Esophagus muscularis mucosa (tissue), 4 donors: ENCODE data around the gene TPD52L2. TPM values are rescaled to one million over a fixed set of nuclear protein-coding genes. Genes with fewer than 3 reads are reported as not detected.
"Not testable (repeated sequence)": the region's sequence is repeated elsewhere in the genome, so short reads cannot be mapped to it uniquely, and the experiment has no call there.

Source experiments
- DNase-seq: peaks from one replicate; pipeline ENCODE4 v3.0.0-alpha.2; 2017; ENCODE audit errors: extremely low spot score
- H3K27ac ChIP-seq, 4 donors: fragments of 200-600 bp; sonication (generic); replicated peaks in 1 of 4; 1 replicate in 3 of 4; 2 replicates in 1 of 4; pipeline ENCODE4 v1.5.1; 2016 to 2019; ENCODE audit warnings: mild to moderate bottlenecking in 1 of 4
- H3K27me3 ChIP-seq, 4 donors: fragments of 200-600 bp; sonication (generic); one replicate each; pipeline versions ENCODE4 v1.5.1 to v1.6.0; 2016 to 2019
- H3K36me3 ChIP-seq, 4 donors: fragments of 200-600 bp; sonication (generic); one replicate each; pipeline ENCODE4 v1.5.1; 2016 to 2019
- H3K4me1 ChIP-seq, 4 donors: fragments of 200-600 bp; sonication (generic); one replicate each; pipeline ENCODE4 v1.5.1; 2016 to 2019
- H3K4me3 ChIP-seq, 4 donors: fragments of 200-600 bp; sonication (generic); 1 replicate in 2 of 4; 2 replicates in 2 of 4; pipeline ENCODE4 v1.5.1; 2016 to 2019; ENCODE audit warnings: mild to moderate bottlenecking in 4 of 4, moderate library complexity in 1 of 4
- H3K9me3 ChIP-seq, 4 donors: fragments of 200-600 bp; sonication (generic); 1 replicate in 3 of 4; 2 replicates in 1 of 4; pipeline ENCODE4 v1.5.1; 2016 to 2019
- EP300 ChIP-seq: sonication (generic); formaldehyde crosslinking; IDR thresholded peaks from one replicate; pipeline ENCODE4 v1.6.1; 2017; ENCODE audit warnings: antibody characterized with exemption
- POLR2A ChIP-seq: fragments of 450-650 bp; IDR thresholded peaks from one replicate; pipeline ENCODE4 v1.6.1; 2017; ENCODE audit warnings: antibody characterized with exemption, moderate library complexity, mild to moderate bottlenecking, low read depth
- POLR2AphosphoS5 ChIP-seq, 2 donors: sonication (generic); formaldehyde crosslinking; IDR thresholded peaks; one replicate each; pipeline ENCODE4 v1.6.1; 2017; ENCODE audit warnings: antibody characterized with exemption in 2 of 2
- WGBS: methylation state at CpG from one replicate; pipeline ENCODE4 v1.1.5; 2018; 5-methylcytosine and 5-hydroxymethylcytosine counted together
- intact Hi-C: fragments of 100-400 bp; cut with DNase I; formaldehyde crosslinking; loops from one replicate; pipeline ENCODE4 v1.15.1; 2023
- total RNA-seq, 4 donors: library from RNA; depleted of rRNA; stranded (reverse); fragments of >200 nt; gene quantifications; one replicate each; pipeline versions ENCODE4 v1.1.0 to v1.2.1, GENCODE V29; 2016
- TF ChIP-seq, protein P1 (sequence below), 3 experiments: fragments of 200-600 bp in 2 of 3; fragments of 450-650 bp in 1 of 3; sonication (generic) in 2 of 3; IDR thresholded peaks; one replicate each; pipeline ENCODE4 v1.5.1; 2017 to 2019; ENCODE audit warnings: antibody characterized with exemption in 3 of 3, mild to moderate bottlenecking in 2 of 3, moderate library complexity in 1 of 3

The TPD52L2 gene
- total RNA-seq, 4 donors from 2014 or later = 110 to 162 (median 134) TPM

DNA sequence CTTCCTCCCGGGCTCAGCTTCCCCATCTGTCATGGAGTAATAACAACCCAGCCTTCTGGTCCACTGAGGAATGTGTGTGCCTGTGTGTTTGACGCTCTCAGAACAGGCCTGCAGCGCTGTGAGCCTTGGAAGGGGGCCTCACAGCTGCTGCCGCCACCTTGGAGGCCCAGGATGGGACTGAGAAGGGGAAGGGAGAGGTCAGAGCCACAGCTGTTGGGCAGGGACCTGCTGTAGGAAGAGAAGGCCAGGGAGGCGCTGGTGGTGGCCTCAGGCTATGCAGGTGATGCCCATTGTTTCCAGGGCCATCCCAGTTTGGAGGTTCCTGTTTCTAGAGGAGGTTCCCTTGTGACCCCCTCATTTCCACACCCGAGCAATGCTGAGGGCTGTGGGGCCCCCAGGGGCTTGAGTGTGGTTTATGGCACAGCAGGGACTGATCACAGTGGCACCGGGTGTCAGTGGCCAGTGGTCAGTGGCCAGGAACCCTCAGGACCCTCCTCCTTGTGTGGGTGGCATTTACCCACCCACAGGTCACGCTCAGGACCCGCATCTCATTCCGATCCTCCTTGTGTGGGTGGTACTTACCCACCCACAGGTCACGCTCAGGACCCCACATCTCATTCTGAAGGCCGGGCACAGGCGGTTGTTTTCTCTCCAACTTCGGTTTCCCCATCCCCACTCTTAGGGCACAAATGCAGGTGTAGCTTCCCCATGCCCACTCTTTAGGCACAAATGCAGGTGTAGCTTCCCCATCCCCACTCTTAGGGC is 14.0 kb downstream of the TPD52L2 start:
- no peak for DNase-seq
- peaks cover 54 to 92% (median 89%) of the 10 kb centered on the region in 4 donors for H3K36me3 ChIP-seq

DNA sequence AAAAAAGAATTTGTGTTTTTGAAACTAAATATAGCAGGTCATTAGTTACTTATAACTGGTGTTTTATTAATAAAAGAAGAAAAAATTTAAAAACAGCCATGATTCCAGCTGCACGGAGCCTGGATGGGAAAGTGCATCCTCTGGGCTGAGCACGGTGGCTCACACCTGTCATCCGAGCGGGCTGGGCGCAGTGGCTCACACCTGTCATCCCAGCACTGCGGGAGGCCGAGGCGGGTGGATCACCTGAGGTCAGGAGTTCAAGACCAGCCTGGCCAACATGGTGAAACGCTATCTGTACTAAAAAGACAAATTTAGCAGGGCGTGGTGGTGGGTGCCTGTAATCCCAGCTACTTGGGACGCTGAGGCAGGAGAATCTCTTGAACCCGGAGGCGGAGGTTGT is 15.8 kb downstream of the TPD52L2 start:
- H3K4me1 ChIP-seq, H3K27me3 ChIP-seq, H3K4me3 ChIP-seq, H3K9me3 ChIP-seq, H3K27ac ChIP-seq, intact Hi-C loops, DNase-seq: not testable (repeated sequence)
- 85% methylated on average over 11 of the region's 13 CpGs for WGBS
- peaks cover 45 to 92% (median 89%) of the 10 kb centered on the region in 4 donors for H3K36me3 ChIP-seq

More for the DNA sequence above, 14.0 kb downstream of the TPD52L2 start:
- peaks cover 0 to 7% (median 0%) of the 10 kb centered on the region in 4 donors for H3K4me1 ChIP-seq
- intact Hi-C loops = no loop called here
- H3K27ac ChIP-seq = no peak overlapping the region
- H3K4me3 ChIP-seq = no peak overlapping the region
- 89% methylated on average over 13 of the region's 14 CpGs for WGBS
- H3K9me3 ChIP-seq = no peaks in the 10 kb centered on the region
- TF ChIP-seq EP300 = no peak
- H3K27me3 ChIP-seq = no peaks in the 10 kb centered on the region

DNA sequence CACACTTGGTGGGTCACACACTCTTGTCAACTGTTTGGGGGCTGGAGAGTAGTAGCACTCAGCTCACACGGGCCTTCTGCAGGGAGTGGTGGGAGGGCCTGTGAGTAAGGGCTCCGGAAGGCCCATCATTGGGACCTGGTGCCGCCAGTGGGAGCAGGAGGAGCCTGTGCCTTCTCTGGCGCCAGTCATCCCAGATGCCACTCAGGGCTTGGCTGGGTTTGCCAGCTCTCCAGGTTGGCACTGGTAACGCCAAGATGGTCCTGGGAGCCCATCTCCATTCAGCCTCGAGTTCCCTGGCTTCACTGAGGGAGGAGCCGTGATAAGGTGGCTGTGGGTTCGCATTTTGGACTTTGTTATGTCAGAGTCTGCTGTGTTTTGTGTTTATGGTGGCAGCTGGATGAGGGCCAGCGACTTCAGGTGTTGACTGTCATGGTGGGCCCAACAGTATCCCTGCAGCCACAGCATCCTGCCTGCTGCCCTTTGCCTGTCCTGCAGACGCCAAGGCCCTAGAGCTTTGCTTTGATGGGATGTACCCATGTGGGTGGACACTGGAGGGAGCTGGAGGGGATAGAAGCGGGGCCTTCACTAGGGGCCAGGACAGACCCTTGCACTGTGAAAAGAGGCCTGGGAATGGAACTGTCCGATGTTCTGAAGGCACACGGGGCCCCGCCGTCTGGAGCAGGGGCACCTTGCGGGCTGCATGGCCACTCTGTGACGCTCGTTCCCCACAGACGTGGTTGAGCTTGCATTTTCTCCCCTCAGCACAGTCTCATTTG is 16.6 kb downstream of the TPD52L2 start:
- Histone ChIP-seq H3K36me3 (peaks cover 40 to 91% (median 87%) of the 10 kb centered on the region in 4 donors), H3K27me3 (no peaks in the 10 kb centered on the region), H3K27ac (no peak overlapping the region), H3K4me1 (peaks cover 0 to 7% (median 2%) of the 10 kb centered on the region in 4 donors), H3K4me3 (no peak overlapping the region), H3K9me3 (no peaks in the 10 kb centered on the region)
- intact Hi-C loops = no loop called here
- no peak for DNase-seq
- TF ChIP-seq EP300 (no peak), POLR2A (no peak), POLR2AphosphoS5 (IDR thresholded peaks at IDR 0.05) (no peak)
- TF ChIP-seq, protein P1, sequence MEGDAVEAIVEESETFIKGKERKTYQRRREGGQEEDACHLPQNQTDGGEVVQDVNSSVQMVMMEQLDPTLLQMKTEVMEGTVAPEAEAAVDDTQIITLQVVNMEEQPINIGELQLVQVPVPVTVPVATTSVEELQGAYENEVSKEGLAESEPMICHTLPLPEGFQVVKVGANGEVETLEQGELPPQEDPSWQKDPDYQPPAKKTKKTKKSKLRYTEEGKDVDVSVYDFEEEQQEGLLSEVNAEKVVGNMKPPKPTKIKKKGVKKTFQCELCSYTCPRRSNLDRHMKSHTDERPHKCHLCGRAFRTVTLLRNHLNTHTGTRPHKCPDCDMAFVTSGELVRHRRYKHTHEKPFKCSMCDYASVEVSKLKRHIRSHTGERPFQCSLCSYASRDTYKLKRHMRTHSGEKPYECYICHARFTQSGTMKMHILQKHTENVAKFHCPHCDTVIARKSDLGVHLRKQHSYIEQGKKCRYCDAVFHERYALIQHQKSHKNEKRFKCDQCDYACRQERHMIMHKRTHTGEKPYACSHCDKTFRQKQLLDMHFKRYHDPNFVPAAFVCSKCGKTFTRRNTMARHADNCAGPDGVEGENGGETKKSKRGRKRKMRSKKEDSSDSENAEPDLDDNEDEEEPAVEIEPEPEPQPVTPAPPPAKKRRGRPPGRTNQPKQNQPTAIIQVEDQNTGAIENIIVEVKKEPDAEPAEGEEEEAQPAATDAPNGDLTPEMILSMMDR (IDR thresholded peaks at IDR 0.05) = no peak
- 87% methylated on average over 17 of the region's 19 CpGs for WGBS

DNA sequence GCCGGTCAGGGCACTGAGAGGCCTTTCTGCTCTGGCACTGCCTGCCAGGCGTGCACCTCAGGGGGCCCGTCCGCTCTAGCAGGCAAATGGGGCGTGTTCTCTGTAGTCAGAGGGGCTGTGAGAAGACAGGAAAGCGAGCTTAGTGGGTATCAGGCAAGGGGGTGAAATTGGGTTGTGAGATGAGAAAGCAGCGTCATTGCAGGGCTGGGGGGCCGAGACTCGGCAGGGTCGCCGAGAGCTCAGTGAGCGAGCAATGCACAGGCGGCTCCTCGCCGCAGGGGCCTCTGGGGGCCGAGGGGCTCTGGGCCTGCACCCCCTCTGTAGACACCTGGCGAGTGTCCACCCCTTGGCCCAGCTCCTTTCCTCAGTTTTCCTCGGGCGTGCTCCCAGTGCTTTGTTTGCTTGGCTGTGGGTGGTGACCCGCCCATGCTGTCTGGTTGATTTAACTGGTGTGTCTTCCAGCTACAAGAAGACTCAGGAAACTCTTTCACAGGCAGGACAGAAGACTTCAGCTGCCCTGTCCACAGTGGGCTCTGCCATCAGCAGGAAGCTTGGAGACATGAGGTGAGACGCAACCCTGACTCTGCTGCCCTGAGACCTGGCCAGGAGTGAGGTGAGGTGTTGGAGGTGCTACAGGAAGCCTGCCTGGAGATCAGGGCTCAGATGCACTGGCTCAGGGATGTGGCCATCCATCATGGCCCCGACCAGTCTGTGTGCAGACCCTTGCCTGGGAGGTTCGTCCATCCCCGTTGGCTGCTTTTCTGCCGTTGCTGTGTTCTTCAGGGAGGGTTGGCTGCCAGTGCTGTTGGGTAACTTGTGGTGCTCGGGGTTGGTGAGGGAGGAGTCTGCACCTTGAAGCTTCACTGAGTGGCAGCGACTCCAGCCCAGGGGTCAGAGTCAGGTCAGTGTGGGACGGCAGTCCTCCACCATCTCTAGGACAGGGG is 17.5 kb downstream of the TPD52L2 start:
- H3K27ac ChIP-seq = no peak overlapping the region
- TF ChIP-seq POLR2A (no peak), EP300 (no peak), POLR2AphosphoS5 (IDR thresholded peaks at IDR 0.05) (no peak)
- TF ChIP-seq, protein P1 (IDR thresholded peaks at IDR 0.05) = no peak
- DNase-seq = no peak
- peaks cover 35 to 91% (median 86%) of the 10 kb centered on the region in 4 donors for H3K36me3 ChIP-seq
- H3K9me3 ChIP-seq = no peaks in the 10 kb centered on the region
- no peak overlapping the region for H3K4me3 ChIP-seq
- intact Hi-C loops = no loop called here
- 79% methylated on average over 18 of the region's 28 CpGs for WGBS
- H3K27me3 ChIP-seq = no peaks in the 10 kb centered on the region
- peaks cover 0 to 7% (median 2%) of the 10 kb centered on the region in 4 donors for H3K4me1 ChIP-seq

DNA sequence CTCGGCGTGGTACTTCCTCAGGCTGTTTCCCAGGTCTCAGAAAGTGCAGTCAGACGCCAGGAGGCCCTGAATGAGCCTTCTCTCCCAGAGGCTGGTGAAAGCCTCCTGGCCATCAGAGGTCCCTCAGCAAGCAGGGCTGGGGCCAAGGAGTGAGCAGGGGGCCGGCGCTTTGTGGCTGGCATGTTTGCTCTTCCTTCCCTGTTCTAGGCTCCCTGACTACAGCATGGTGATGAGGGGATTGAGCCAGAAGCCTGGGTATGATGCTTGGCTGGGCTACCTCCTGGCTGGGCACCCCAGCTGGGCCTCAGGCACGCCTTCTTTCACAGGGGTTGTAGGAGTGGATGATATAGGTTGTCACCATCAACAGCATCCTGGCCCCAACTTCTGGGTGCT is 18.1 kb downstream of the TPD52L2 start:
- Histone ChIP-seq H3K4me3 (no peak overlapping the region), H3K4me1 (peaks cover 0 to 7% (median 2%) of the 10 kb centered on the region in 4 donors), H3K9me3 (no peaks in the 10 kb centered on the region), H3K27me3 (no peaks in the 10 kb centered on the region), H3K27ac (no peak overlapping the region), H3K36me3 (peaks cover 29 to 91% (median 86%) of the 10 kb centered on the region in 4 donors)
- TF ChIP-seq EP300 = no peak
- TF ChIP-seq POLR2AphosphoS5 (IDR thresholded peaks at IDR 0.05) = no peak
- no peak for TF ChIP-seq POLR2A
- TF ChIP-seq, protein P1 (IDR thresholded peaks at IDR 0.05) = no peak
- intact Hi-C loops = no loop called here
- WGBS = 95% methylated on average over 4 of the region's 6 CpGs
- no peak for DNase-seq
